GM18870 (cell line): ENCODE results near the gene VASP.

ENCODE experiments used
- ATAC-seq: cut with Tn5 transposase; IDR thresholded peaks from one replicate; pipeline ENCODE4 v1.9.1; 2021; ENCODE audit warnings: moderate library complexity; ENCODE audit not compliant: unreplicated experiment

VASP gene

DNA sequence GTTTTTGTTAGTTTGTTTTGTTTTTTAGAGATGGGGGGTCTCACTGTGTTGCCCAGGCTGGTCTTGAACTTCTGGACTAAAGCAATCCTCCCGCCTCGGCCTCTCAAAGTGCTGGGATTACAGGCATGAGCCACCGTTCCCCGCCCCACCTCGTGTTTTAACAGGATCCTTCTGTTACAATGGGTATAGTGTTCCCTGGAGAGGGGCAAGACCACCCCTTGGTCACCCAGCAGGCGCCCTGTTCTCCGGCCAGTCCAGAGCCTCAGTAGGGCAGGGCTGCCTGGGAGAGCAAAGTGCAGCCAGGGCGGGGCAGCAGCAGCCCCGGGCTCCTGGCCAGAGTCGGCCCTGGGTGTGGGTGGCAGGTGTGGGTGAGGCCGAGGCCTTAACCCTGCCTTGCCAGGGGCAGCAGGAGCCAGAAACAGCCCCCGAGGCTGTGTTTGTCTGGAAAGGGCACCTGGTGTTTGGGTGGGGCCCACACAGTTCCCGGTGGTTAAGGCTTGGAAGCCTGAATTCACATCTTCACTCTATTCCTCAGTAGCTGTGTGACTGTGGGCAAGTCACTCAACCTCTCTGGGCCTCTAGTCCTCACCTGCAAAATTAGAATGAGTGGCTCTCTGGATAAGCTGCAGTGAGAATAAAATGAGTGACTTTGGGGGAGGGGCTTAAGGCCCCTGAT, 7.2 kb downstream of the VASP start:
- no peak for ATAC-seq

DNA sequence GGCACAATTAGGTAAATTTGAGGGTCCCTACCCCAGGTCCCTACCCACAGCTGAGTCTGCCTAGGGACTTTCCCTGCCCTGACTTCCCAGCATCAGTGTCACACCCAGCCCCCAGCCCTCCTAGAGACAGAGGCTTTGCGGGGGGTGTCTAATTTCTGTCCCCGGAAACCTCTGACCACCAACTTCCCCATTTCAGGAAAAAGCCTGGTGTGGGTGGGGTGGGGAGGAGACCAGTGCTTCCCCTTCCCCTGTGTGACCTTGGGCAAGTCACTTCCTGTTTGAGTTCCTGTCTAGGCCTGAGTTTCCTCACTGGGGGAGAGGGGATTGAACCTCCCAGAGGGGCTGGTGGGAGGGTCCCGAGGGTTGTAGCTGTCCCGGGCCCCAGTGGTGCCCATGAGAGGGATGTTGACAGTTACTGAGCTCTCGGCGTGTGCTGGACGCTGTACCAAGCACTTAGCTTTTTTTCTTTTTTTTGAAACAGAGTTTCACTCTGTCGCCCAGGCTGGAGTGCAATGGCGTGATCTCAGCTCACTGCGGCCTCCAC, 7.9 kb downstream of the VASP start:
- ATAC-seq: no peak

DNA sequence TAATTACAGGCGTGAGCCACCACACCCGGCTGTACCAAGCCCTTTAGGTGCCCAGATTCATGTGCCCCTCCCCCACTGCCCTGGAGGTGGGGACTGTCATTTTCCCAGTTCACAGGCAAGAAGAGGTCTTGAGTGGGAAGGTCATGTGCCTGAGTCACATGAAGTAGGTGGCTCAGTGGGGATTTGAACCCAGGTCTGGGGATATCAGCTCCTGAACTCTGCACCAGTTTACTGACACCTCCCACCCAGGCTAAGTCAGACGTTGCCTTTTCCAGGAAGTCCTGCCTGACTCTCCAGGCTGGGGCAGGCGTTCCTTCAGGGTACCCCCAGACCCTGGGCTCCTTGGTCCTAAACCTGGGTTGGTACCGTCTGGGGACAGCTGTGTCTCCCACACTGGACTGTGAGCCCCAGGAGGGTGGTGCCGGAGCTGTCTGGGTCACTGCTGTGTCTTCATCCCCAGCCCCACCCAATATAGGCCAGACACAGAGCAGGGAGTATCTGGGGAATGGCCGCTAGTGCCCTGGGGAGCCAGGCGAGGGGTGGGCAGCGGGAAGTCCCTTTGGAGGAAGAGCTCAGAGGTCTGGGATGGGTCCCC, 8.6 kb downstream of the VASP start:
- ATAC-seq: no peak

DNA sequence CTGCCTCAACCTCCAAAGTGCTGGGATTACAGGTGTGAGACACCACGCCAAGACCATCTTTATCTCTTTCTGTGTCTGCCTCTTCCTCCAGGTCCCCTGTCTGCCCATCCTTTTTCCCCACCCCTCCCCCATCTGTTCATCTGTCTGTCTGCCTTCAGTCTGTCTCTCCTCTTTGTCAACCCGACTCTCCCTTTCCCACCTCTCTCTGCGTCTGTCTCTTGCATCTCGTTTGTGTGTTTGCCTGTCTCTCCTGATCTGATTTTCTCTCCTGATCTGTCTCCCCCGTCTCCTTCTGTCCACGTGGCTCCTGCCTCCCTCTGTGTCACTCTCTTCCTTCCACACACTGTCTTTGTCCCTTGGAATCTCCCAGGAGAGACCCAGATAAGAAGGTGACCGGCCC, 10.0 kb downstream of the VASP start:
- no peak for ATAC-seq

DNA sequence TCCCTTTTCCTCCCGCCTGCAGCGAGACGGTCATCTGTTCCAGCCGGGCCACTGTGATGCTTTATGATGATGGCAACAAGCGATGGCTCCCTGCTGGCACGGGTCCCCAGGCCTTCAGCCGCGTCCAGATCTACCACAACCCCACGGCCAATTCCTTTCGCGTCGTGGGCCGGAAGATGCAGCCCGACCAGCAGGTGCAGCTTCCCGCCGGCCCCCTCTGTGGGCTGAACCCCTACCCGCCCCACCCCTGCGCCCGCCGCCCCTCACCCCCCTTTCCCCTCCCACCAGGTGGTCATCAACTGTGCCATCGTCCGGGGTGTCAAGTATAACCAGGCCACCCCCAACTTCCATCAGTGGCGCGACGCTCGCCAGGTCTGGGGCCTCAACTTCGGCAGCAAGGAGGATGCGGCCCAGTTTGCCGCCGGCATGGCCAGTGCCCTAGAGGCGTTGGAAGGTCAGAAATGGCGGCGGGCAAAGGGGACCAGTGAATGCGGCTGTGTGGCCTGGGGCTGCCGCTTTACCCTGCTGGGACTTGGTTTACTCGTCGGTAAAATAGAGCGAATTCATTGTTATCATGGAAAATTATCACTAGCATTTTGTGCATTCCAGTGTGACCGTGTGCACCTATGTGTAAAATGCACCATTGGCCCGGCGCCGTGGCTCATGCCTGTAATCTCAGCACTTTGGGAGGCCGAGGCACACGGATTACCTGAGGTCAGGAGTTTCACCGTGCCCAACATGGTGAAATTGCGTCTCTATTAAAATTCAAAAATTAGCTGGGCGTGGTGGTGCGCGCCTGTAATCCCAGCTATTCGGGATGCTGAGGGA, 10.6 kb downstream of the VASP start:
- ATAC-seq: no peak

DNA sequence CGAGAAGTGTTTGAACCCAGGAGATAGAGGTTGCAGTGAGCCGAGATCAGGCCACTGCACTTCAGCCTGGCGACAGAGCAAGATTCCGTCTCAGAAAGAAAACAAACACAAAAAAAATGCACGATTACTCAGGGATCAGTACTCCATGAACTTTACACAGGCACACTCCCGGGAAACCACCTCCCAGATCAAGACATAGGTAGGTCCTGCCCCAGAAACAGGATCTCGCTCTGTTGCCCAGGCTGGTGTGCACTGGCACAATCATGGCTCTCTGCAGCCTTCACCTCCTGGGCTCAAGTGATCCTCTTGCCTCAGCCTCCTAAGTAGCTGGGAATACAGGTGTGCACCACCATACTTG, 11.2 kb downstream of the VASP start:
- no peak for ATAC-seq

DNA sequence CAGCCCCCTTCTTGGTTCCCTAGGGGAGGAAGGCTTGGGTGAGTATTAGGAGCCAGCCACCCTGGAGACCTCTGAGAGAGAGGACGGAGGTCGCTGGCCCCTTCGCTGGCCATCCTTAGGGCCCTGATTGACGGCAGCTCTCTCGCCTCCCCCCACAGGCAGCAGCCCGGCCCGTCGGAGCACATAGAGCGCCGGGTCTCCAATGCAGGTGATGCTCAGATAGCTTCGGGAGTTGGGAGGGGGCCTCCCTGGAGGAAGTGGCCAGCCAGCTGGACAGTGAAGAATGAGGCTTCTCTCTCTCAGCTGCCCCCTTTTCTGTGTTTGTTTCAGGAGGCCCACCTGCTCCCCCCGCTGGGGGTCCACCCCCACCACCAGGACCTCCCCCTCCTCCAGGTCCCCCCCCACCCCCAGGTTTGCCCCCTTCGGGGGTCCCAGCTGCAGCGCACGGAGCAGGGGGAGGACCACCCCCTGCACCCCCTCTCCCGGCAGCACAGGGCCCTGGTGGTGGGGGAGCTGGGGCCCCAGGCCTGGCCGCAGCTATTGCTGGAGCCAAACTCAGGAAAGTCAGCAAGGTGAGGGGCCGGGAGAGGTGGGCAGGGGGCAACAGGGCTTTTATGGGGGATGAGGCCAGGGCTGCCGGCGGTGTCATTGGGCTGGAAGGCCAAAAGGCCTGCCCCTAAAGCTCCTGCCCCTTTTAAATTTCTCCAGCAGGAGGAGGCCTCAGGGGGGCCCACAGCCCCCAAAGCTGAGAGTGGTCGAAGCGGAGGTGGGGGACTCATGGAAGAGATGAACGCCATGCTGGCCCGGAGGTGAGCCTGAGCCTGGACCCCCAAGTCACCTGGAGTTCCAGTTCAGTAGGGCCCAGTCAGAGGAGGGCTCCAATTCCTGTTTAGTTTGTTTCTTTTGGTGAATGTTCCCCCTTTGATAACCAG, 15.0 kb downstream of the VASP start:
- no peak for ATAC-seq

DNA sequence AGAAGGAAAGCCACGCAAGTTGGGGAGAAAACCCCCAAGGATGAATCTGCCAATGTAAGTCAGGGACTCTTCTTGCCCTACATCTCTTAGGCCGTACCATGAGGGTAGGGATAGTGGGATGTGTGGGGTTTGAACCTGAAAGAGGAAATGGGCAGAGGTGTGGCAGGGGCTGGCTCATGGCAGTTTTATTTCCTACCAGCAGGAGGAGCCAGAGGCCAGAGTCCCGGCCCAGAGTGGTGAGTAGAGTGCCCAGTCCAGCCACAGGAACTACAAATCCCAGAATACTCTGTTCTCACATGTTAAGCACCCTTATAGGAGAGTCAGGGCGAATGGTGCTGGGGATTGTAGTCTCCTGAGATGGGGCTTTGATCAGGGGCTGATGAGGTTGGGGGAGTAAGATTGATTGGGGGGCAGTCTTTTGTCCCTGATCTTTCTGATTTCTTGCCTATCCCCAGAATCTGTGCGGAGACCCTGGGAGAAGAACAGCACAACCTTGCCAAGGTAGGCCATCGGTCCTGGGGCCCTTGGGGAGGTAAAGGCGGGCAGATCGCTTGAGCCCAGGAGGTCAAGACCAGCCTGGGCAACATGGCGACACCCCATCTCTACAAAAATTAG, 16.5 kb downstream of the VASP start:
- ATAC-seq: peak; percentile 71

DNA sequence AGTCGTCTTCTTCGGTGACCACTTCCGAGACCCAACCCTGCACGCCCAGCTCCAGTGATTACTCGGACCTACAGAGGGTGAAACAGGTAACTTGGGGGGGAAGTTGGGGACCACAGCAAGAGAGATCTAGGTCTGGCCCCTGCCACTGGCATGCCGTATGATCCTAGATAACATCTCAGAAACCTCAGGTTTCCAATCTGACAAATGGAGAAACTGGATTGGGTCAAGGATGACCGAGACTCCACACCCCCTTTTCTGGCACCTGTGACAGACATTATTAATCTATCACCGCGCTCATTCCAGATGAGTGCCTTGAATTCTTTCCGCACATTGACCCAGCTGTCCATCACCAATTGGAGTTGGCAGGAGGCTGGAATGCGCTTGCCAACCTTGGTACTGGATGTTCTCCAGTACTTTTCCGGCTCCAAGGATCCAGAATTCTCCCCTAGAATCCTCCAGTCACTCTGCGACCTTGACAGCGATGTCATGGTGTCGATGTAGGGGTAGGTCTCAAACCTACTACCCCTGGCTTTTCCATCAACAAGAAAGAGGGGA, 17.4 kb downstream of the VASP start:
- no peak for ATAC-seq

DNA sequence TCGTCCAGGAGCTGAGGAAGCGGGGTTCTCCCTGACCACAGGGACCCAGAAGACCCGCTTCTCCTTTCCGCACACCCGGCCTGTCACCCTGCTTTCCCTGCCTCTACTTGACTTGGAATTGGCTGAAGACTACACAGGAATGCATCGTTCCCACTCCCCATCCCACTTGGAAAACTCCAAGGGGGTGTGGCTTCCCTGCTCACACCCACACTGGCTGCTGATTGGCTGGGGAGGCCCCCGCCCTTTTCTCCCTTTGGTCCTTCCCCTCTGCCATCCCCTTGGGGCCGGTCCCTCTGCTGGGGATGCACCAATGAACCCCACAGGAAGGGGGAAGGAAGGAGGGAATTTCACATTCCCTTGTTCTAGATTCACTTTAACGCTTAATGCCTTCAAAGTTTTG, 18.9 kb downstream of the VASP start:
- ATAC-seq: no peak

DNA sequence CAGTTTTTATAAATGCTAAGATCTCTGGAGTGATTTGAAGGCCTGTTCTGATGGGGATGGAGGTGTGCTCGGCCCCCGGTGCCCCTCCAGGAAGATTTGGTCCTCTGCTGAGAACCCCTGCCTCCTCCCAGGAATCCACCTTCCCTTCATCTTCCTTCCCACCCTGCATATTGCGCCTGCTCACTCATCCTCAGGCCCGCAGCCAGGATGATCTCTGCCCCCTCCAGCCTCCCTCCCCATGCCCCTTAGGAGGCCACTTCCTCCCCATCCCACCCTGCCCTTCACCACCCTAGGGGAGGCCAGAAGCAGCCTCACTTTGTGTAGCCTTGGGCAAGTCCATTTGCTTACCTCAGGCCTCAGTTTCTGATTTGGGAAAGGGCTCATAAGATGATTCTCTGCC, 19.7 kb downstream of the VASP start:
- no peak for ATAC-seq

DNA sequence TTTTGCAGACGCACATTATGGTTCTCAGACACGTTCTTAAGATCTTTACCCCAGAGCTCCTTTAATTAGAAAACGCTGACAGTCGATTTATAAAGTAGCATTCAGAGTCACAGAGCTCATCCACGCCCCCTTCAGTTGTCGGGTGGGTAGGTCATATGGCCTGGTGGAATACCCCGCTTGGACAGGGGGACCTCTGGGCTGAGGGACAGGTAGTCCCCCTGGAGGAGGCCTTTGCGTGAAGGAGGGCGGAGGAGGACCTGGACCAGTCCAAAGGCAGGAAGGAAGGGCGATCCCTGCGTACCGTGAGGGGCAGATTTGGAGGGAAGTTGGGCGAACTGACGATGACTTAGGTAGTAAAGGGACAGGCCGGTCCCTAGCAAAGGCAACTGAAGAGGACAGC, 20.5 kb downstream of the VASP start:
- no peak for ATAC-seq

DNA sequence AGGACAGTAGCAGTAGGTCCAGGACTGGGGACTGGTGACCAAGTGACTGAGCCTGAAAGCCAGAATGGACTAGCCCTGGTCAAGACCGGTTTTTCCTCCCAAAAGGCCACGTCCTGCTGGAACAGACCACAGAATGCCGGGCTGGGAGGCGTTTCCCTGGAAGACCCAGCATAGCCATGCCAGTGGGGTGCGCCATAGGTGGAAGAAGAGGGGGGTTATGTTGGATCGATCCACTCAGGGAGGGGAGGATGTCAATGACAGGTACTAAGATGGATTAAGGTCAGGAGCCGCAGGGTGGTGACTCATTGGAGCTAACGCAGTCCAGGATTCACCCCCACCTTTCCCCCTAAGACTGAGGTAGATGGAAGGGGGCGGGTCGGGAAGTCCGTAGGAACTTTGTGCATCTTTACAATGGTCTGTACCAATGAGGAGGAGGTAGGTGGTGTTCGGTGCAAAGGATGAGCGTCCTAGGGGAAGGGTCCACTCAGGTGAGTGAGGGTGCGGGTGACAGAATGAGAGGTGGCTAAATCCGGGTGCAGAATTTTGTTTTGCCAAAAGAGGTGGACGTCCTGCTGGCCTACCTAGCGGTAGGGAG, 21.0 kb downstream of the VASP start:
- ATAC-seq: no peak

DNA sequence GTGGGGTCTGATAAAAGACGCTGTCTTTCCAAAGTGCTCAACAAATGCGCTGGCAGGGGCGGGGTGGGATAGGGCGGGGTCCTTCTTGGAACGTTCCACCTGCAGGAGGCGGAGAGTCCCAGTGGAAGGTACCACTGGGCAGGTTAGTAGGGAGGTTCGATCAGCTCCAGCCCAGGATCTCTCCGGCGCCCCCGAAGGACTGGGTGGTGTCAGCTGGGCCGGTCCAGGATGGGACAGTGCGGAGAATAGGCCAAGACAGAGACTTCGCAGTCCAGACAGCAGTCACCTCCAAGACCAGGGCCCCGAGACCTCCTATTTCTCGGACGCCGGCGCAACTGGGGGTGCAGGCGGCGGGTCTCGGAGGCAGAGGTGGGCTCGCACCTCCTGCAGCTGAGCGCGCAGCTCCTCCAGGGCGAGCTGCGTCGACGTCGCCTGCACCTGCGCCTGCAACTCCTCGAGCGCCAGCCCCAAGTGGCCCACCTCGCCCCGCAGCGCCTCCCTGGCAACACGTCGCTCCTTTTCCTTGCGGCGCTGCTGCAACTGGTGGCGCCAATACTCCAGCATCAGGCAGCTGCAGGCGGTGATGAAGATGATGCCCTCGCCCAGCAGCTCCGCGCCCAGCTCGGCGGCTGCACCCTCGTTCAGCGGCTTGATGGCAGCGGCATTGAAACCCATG, 21.6 kb downstream of the VASP start:
- no peak for ATAC-seq

DNA sequence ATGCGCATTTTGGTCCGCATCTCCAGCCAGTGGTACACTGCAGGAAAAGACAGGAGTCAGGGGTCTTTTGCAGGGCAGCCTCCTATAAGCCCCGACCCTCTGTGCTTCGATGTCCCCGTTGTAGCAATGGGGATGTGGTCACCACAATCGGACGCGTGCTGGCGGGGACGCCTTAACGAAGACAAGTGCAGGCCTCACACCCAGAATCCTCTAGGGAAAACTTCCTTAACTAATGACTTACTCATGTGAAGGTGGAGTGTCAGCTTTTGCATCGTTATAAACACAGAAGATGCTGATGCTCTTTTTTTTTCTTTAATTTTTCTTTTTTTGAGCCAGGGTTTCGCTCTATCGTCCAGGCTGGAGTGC, 22.1 kb downstream of the VASP start:
- no peak for ATAC-seq

DNA sequence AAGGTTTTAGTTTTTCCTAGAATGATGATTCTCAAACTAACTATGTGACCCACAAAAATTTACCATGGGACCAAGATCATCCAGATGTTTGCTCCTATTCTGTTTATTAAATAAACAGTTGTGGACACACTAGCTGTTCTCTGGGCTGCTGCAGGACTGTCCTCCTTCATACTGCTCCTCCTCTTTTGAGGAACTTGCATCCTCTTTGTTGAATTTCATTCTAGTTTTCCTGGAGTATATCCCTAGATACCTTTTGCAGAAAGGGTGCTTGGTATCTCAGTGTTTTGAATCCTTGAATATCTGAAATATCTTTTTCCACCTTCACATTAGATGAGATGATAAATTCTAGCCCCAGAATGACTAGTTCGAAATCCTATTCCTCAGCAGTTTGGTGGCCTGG, 24.1 kb downstream of the VASP start:
- ATAC-seq: no peak

DNA sequence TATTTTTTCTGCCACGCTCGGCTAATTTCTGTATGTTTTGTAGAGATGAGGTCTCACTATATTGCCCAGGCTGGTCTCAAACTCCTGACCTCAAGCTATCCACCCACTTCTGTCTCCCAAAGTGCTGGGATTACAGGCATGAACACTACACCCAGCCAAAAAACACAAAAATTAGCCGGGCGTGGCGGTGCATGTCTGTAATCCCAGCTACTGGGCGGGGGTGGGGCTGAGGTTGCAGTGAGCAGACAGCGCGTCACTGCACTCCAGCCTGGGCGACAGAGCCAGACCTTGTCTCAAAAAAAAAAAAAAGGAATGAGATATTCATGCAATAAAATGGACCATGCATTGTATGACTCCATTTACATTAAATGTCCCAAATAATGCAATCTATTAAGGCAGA, 32.2 kb downstream of the VASP start:
- ATAC-seq: no peak

DNA sequence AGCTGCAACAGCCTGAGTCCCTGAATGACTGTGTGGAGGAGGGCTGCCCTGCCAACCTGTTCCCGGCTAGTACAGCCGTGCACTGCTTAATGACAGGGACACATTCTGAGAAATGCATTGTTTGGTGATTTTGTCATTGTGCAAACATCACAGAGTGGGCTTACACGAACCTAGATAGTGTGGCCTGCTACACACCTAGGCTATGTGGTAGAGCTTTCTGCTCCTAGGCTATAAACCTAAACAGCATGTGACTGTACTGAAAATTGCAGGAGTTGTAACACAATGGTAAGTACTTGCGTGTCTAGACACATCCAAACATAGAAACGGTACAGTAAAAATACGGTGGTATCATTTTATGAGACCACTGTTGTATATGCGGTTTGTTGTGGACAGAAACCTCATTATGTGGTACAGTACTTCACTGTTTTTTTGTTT, 35.0 kb downstream of the VASP start:
- no peak for ATAC-seq

DNA sequence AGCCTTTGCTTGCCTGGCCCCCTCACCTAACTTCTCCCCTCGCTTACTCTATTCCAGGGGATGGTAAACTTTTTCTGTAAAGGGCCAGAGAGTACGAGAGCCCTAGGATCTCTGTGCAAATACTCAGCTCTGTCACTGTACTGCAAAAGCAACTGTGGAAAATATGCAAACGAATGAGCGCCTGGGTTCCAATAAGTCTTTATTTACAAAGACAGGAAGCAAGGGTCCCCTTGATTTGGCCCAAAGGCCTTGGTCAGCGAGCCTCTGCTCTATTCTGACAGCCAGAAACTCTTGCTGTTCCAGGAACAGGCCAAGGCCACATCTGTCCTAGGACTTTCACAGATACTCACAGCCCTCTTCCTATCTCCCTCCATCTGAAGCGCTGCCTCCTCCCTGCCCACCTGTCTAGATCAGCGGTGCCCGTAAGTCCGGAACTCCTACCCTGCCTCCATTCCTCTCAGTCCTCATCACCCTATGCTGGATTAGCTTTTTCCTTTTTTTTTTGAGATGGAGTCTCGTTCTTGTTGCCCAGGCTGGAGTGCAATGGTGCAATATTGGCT, 40.0 kb downstream of the VASP start:
- no peak for ATAC-seq
